ENCODE data around the gene SWT1. TPM values are rescaled to one million over a fixed set of nuclear protein-coding genes. Genes with fewer than 3 reads are reported as not detected.

Gene SWT1
- total RNA-seq, 1 experiment from 2014 or later, result 2.1 TPM

DNA sequence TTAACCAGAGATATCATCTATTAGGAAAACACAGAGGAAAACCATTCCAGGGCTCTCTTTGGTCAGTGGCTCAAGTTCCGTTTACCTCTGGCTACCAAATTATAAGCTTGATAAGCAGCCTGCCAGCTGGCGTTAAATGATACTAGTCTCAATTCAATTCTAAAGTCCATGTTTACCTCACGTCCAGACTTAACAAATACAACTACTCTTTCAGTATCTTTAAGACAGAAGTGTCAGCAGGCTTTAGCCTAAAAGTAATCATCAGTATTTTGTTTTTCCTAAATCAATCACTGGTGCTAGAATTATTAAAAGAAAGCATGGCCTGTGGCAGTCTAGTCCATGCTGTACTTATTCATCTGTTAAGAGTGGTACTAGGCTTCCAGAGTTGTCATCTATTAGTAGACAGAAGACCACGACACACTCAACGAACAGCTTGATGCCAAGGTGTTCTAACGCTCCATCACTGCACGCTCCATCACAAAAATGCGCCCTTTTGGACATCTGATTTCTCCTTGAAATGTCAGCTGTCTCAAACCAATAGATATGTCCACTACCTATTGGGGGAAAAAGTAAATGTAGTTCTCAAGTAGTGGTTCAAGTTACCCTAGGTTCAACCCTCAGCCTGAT, 158.6 kb downstream of the SWT1 start:
- DNase-seq (ENCODE audit: low read depth, low spot score), result peak; percentile 22
- no peaks in the 10 kb centered on the region for H3K27me3 ChIP-seq (ENCODE audit: control insufficient read depth, insufficient read depth, low read length)
- H3K36me3 ChIP-seq (ENCODE audit: control insufficient read depth, insufficient read depth, low read length), result no peaks in the 10 kb centered on the region; the same call in 1 of the 2 replicates
- TF ChIP-seq, protein P1, sequence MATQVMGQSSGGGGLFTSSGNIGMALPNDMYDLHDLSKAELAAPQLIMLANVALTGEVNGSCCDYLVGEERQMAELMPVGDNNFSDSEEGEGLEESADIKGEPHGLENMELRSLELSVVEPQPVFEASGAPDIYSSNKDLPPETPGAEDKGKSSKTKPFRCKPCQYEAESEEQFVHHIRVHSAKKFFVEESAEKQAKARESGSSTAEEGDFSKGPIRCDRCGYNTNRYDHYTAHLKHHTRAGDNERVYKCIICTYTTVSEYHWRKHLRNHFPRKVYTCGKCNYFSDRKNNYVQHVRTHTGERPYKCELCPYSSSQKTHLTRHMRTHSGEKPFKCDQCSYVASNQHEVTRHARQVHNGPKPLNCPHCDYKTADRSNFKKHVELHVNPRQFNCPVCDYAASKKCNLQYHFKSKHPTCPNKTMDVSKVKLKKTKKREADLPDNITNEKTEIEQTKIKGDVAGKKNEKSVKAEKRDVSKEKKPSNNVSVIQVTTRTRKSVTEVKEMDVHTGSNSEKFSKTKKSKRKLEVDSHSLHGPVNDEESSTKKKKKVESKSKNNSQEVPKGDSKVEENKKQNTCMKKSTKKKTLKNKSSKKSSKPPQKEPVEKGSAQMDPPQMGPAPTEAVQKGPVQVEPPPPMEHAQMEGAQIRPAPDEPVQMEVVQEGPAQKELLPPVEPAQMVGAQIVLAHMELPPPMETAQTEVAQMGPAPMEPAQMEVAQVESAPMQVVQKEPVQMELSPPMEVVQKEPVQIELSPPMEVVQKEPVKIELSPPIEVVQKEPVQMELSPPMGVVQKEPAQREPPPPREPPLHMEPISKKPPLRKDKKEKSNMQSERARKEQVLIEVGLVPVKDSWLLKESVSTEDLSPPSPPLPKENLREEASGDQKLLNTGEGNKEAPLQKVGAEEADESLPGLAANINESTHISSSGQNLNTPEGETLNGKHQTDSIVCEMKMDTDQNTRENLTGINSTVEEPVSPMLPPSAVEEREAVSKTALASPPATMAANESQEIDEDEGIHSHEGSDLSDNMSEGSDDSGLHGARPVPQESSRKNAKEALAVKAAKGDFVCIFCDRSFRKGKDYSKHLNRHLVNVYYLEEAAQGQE (IDR thresholded peaks at IDR 0.05; ENCODE audit: insufficient read depth in 1 of 2, low read depth in 2 of 2, low read length in 1 of 2), result no peak
- TF ChIP-seq TCF7L2 (IDR thresholded peaks at IDR 0.05; ENCODE audit: low read depth, low read length), result no peak
- TF ChIP-seq SIN3A (IDR thresholded peaks at IDR 0.05; ENCODE audit: borderline replicate concordance, insufficient read depth, low read depth, low read length), result no peak
- TF ChIP-seq, protein P2, sequence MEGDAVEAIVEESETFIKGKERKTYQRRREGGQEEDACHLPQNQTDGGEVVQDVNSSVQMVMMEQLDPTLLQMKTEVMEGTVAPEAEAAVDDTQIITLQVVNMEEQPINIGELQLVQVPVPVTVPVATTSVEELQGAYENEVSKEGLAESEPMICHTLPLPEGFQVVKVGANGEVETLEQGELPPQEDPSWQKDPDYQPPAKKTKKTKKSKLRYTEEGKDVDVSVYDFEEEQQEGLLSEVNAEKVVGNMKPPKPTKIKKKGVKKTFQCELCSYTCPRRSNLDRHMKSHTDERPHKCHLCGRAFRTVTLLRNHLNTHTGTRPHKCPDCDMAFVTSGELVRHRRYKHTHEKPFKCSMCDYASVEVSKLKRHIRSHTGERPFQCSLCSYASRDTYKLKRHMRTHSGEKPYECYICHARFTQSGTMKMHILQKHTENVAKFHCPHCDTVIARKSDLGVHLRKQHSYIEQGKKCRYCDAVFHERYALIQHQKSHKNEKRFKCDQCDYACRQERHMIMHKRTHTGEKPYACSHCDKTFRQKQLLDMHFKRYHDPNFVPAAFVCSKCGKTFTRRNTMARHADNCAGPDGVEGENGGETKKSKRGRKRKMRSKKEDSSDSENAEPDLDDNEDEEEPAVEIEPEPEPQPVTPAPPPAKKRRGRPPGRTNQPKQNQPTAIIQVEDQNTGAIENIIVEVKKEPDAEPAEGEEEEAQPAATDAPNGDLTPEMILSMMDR (IDR thresholded peaks at IDR 0.05), result no peak
- TF ChIP-seq POLR2AphosphoS5 (IDR thresholded peaks at IDR 0.05; ENCODE audit: low read depth, low read length), result no peak
- H3K9me3 ChIP-seq (ENCODE audit: control insufficient read depth, insufficient read depth, low read depth, low read length), result no peaks in the 10 kb centered on the region
- BruUV-seq (replicated peaks), result no TSS peak
- peak overlapping the region; percentile 92 for H3K27ac ChIP-seq (ENCODE audit: low read length)
- peaks cover 22% of the 10 kb centered on the region for H3K4me1 ChIP-seq (ENCODE audit: control insufficient read depth, insufficient read depth, low read length)
- 0 out of 2 replicates have a peak, but pooled peaks have one; percentile 0 for ATAC-seq
- POLR2A ChIA-PET, result interaction anchor here (0.6 to 0.7 kb wide), 4 partner anchors 64 to 508 kb away, joined by 3 to 4 read pairs (median 4); no protein-coding TSS in a partner anchor
- H3K4me3 ChIP-seq (ENCODE audit: low read depth in 2 of 2, low read length in 2 of 2), result peak overlapping the region; percentile 86 to 97
- intact Hi-C loops (cut with micrococcal nuclease; ENCODE audit: unreplicated experiment), result loop anchor here (5.0 to 10.0 kb wide), 3 partner anchors 159 to 367 kb away; no protein-coding TSS in a partner anchor
- in situ Hi-C loops (cut with HindIII; ENCODE audit: low pct_unique_long_range_greater_than_20kb, low sequenced_read_pairs), result no loop called here
- CTCF ChIA-PET, result no interaction called here

DNA sequence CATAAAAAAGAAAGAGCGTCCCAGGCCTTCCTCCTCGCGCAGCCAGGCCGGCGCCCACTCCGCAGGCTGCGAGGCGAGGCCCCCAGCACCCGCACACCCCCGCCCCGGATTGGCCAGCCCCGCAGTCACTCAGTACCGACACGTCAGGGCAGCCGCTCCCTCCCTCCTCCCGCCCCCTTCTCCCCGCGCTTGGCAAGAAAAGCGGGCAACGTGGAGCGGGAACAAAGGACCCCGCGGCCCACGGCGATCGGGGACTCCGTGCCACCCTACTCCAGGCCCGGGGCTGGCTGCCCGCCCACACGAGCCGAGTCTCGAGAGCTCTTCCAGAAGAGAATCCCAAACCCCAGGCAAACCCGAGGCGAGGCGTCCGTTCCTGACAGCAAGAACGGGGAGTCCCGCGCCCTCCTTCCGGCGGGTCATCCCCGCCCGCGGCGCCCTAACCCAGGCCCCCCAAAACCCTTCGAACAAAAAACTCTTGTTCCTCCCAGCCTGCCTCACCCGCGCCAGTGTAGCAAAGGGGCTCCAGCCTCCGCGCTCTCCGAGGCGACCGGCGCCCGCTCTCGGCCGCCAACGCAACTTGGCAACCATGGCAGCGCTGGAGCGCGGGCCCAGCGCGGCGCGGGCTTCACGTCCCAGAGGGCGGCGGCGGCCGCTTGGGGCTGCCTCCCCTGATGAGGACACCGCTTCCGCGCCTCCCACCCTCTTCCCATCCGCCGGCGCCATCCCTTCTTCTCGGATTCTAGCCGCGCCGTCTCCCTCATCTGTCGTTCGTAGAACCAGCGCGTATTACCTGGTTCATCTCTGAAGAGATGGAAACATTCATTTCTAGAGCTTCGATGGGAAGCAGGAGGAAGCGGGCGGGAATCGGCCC, 159.4 kb downstream of the SWT1 start:
- in situ Hi-C loops (cut with HindIII; ENCODE audit: low pct_unique_long_range_greater_than_20kb, low sequenced_read_pairs), result no loop called here

More for the DNA sequence above, 159.4 kb downstream of the SWT1 start:
- ATAC-seq, result peak; percentile 86
- Histone ChIP-seq H3K27ac (ENCODE audit: low read length) (peak overlapping the region; percentile 92), H3K36me3 (ENCODE audit: control insufficient read depth, insufficient read depth, low read length) (no peaks in the 10 kb centered on the region; the same call in 1 of the 2 replicates), H3K4me1 (ENCODE audit: control insufficient read depth, insufficient read depth, low read length) (peaks cover 22% of the 10 kb centered on the region), H3K4me3 (ENCODE audit: low read depth in 2 of 2, low read length in 2 of 2) (peak overlapping the region; percentile 86 to 97), H3K9me3 (ENCODE audit: control insufficient read depth, insufficient read depth, low read depth, low read length) (no peaks in the 10 kb centered on the region), H3K27me3 (ENCODE audit: control insufficient read depth, insufficient read depth, low read length) (no peaks in the 10 kb centered on the region)
- peak; percentile 27 for DNase-seq (ENCODE audit: low read depth, low spot score)
- ChIA-PET CTCF (interaction anchor here (0.7 kb wide), 1 partner anchor 354 kb away, joined by 3 read pairs; no protein-coding TSS in a partner anchor), POLR2A (interaction anchor here (0.6 to 1.0 kb wide), 5 partner anchors 21 to 509 kb away, joined by 3 to 12 read pairs (median 4); no protein-coding TSS in a partner anchor)
- BruUV-seq (replicated peaks), result no TSS peak
- peak; percentile 42 for TF ChIP-seq POLR2AphosphoS5 (IDR thresholded peaks at IDR 0.05; ENCODE audit: low read depth, low read length)
- TF ChIP-seq SIN3A (IDR thresholded peaks at IDR 0.05; ENCODE audit: borderline replicate concordance, insufficient read depth, low read depth, low read length), result peak; percentile 68
- TF ChIP-seq, protein P1 (IDR thresholded peaks at IDR 0.05; ENCODE audit: insufficient read depth in 1 of 2, low read depth in 2 of 2, low read length in 1 of 2), result no peak
- peak; percentile 40; the same call in 1 of the 2 replicates for TF ChIP-seq TCF7L2 (IDR thresholded peaks at IDR 0.05; ENCODE audit: low read depth, low read length)
- intact Hi-C loops (cut with micrococcal nuclease; ENCODE audit: unreplicated experiment), result loop anchor here (5.0 to 10.0 kb wide), 3 partner anchors 158 to 366 kb away; no protein-coding TSS in a partner anchor

Measured in Panc1 (cell line).